ENCODE results near the gene CHAD. TPM values are rescaled to one million over a fixed set of nuclear protein-coding genes. Genes with fewer than 3 reads are reported as not detected.
"Not testable (repeated sequence)": the region's sequence is repeated elsewhere in the genome, so short reads cannot be mapped to it uniquely, and the experiment has no call there.

The CHAD gene
- total RNA-seq, 1 donor from 2014 or later, result not detected

GRCh38 chr17:50429793-50430192 is 38.9 kb downstream of the CHAD start:
- DNase-seq (ENCODE audit: low spot score), result no peak

GRCh38 chr17:50428831-50429424 is 39.8 kb downstream of the CHAD start:
- peak; percentile 67 for DNase-seq (ENCODE audit: low spot score)

- not testable (repeated sequence) for DNase-seq (ENCODE audit: low spot score)
Observed at GRCh38 chr17:50428126-50428525, 40.6 kb downstream of the CHAD start.

GRCh38 chr17:50426814-50427787 is 41.6 kb downstream of the CHAD start:
- DNase-seq (ENCODE audit: low spot score), result peak; percentile 52

GRCh38 chr17:50426472-50426782 is 42.3 kb downstream of the CHAD start:
- DNase-seq (ENCODE audit: low spot score), result no peak

- peak; percentile 85 for DNase-seq (ENCODE audit: low spot score)
Observed at GRCh38 chr17:50425682-50426471, 42.8 kb downstream of the CHAD start, which contains the start of gene ACSF2. Gene ACSF2, plus strand, starts transcription at chr17:50426218. Its CDS starts 44 bp downstream, at chr17:50426262.

GRCh38 chr17:50424996-50425681 is 43.5 kb downstream of the CHAD start:
- DNase-seq (ENCODE audit: low spot score), result no peak

GRCh38 chr17:50424246-50424995 is 44.3 kb downstream of the CHAD start:
- no peak for DNase-seq (ENCODE audit: low spot score)

- peak; percentile 78 for DNase-seq (ENCODE audit: low spot score)
Observed at GRCh38 chr17:50423553-50424159, 45.0 kb downstream of the CHAD start.

- DNase-seq (ENCODE audit: low spot score), result no peak
Observed at GRCh38 chr17:50422738-50423137, 45.9 kb downstream of the CHAD start.

GRCh38 chr17:50421308-50422051 is 47.2 kb downstream of the CHAD start:
- no peak for DNase-seq (ENCODE audit: low spot score)

GRCh38 chr17:50420419-50421112 is 48.1 kb downstream of the CHAD start:
- DNase-seq (ENCODE audit: low spot score), result no peak

- not testable (repeated sequence) for DNase-seq (ENCODE audit: low spot score)
Observed at GRCh38 chr17:50419577-50419976, 49.1 kb downstream of the CHAD start.

GRCh38 chr17:50414808-50415207 is 53.9 kb downstream of the CHAD start:
- DNase-seq (ENCODE audit: low spot score), result no peak

Other genes starting within 250 kb of the CHAD start
- gene TMEM92, start 194.4 kb downstream of the CHAD start, total RNA-seq, result 3.0 TPM
- gene XYLT2, start 122.8 kb downstream of the CHAD start, total RNA-seq, result 31.2 TPM
- gene MRPL27, start 95.7 kb downstream of the CHAD start, total RNA-seq, result 55.0 TPM
- gene EME1, start 95.7 kb downstream of the CHAD start, total RNA-seq, result 0.94 TPM
- gene LRRC59, start 71.4 kb downstream of the CHAD start, total RNA-seq, result 73.5 TPM
- 172 TPM for gene ACSF2, start 42.7 kb downstream of the CHAD start, total RNA-seq
- gene RSAD1, start 10.0 kb upstream of the CHAD start, total RNA-seq, result 33.2 TPM
- gene MYCBPAP, start 39.6 kb upstream of the CHAD start, total RNA-seq, result 1.1 TPM
- gene EPN3, start 63.9 kb upstream of the CHAD start, total RNA-seq, result 70.5 TPM
- gene SPATA20, start 78.3 kb upstream of the CHAD start, total RNA-seq, result 101 TPM
- gene CACNA1G, start 91.8 kb upstream of the CHAD start, total RNA-seq, result 0.36 TPM
- 226 TPM for gene ABCC3, start 166.0 kb upstream of the CHAD start, total RNA-seq
- 42.5 TPM for gene ANKRD40, start 239.0 kb upstream of the CHAD start, total RNA-seq